ENCODE measurements around the gene SNRPD2. TPM values are rescaled to one million over a fixed set of nuclear protein-coding genes. Genes with fewer than 3 reads are reported as not detected.

The SNRPD2 gene
- total and polyA plus RNA-seq, 2 of the 8 experiments (the other 6 are each of a cell fraction or from before 2014, with no cell fraction given) = 645 to 759 TPM

- TF ChIP-seq NANOG (IDR thresholded peaks at IDR 0.05; ENCODE audit: insufficient read depth, low read depth, low read length, poor library complexity, severe bottlenecking) = no peak
- TF ChIP-seq SP1 (IDR thresholded peaks at IDR 0.05; ENCODE audit: low read depth, low read length) = peak; percentile 13; the same call in 1 of the 2 replicates
- TF ChIP-seq POLR2AphosphoS5 (IDR thresholded peaks at IDR 0.05; ENCODE audit: low read depth, low read length) = peak; percentile 64; the same call in 1 of the 2 replicates
Observed at GRCh38 chr19:45730368-45731288, 38.9 kb upstream of the SNRPD2 start, which contains the start of gene FBXO46 (continued).

All from H1 (cell line).